ENCODE data around the gene CDNF.

The CDNF gene

DNA sequence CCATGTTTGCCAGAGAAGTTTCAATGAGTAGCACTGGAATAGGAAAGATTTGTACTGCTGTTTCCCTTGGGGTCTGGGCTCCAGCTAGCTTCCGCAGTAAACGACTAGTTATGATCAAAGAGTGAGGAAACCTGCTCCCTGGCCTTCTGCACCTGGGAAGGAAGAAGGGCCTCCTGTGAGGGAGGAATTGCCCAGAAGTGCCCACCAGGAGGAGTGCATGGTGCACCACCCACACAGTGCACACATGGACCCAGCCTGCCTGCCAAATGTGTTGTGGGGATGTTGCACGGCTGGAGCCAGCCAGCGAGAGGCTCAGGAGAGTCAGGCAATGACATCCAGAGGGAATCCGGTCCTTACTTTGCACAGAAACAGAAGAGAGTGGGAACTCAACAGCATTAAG is 36.1 kb downstream of the CDNF start:
- in situ Hi-C loops (cut with HindIII; ENCODE audit: low sequenced_read_pairs), result no loop called here

DNA sequence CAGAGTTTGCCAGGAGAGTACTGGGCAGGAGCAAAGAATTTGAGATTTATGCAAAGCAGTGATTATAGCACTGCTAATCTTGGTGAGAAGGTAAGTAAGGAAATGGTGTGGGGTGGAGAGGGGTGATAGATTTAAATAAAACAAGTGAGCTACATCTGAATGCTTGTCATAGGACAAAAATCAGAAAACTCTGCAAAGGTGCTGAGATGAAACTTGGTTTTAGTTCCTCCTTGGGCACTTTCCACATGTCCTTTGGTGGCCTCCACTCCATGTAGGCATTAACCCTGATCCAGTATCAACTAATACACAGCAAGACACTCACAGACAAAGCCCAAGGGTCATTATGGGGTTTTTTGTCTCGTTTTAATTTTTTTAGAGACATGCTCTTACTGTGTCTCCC is 37.4 kb downstream of the CDNF start:
- in situ Hi-C loops (cut with HindIII; ENCODE audit: low sequenced_read_pairs), result no loop called here

DNA sequence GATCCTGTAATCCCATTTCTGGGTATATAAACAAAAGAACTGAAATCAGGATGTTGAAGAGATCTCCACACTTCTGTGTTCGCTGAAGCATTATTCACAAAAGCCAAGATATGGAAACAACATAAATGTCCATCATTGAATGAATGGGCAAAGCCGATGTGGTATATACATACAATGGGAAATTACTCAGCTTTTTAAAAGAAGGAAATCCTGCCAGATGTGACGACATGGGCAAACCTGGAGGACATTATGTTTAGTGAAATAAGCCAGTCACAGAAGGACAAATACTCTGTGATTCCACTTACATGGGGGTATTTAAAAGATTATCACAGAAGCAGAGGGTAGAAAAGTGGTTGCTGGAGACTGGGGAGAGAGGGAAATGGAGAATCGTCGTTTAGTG is 39.2 kb downstream of the CDNF start:
- in situ Hi-C loops (cut with HindIII; ENCODE audit: low sequenced_read_pairs), result no loop called here

DNA sequence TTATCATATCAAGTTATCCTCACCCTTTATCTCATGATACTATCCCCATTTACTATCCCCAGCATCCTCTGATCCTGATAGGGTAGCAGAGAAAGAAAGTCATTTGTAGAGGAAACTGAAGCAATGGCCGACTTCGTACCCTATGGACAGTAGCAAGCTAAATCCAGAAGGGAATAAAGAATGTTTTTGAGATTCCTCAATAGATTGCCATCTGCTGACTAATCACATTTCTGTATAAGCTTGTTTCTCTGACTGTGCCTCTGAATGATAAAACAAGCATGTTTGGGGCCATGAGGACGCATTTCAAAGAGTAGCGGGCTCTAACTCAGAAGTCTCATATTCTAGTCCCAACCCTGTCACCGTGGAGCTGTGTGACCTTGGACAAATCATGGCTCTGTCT is 49.9 kb downstream of the CDNF start:
- in situ Hi-C loops (cut with HindIII; ENCODE audit: low sequenced_read_pairs), result no loop called here

DNA sequence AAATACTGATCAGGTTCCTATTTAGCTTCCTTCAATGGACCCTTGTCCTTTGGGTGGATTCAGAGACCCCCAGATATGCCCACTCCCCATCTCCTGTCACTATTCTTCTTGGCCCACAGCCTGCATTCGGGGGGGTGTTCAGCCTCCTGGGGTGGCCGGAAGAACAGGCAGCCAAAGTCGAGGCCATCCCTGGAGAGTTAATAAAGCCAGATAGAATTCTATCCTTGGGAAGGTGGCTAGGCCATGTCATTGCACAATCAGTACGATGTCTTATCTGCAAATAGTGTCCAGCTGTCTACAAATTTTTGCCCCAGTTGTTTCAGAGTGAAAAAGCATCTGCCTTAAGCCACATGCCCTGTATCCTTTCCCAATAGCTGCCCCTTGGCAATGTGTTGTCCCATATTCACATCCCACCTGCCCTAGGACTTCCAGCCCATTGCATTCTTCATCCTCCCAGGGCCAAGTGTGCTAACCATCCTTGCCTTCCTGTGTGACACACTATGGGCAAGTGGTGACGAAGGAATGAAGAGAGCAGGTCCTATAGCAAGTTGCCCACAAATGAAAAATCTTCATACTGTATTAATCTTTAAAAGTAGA is 53.3 kb downstream of the CDNF start:
- in situ Hi-C loops (cut with HindIII; ENCODE audit: low sequenced_read_pairs), result no loop called here

DNA sequence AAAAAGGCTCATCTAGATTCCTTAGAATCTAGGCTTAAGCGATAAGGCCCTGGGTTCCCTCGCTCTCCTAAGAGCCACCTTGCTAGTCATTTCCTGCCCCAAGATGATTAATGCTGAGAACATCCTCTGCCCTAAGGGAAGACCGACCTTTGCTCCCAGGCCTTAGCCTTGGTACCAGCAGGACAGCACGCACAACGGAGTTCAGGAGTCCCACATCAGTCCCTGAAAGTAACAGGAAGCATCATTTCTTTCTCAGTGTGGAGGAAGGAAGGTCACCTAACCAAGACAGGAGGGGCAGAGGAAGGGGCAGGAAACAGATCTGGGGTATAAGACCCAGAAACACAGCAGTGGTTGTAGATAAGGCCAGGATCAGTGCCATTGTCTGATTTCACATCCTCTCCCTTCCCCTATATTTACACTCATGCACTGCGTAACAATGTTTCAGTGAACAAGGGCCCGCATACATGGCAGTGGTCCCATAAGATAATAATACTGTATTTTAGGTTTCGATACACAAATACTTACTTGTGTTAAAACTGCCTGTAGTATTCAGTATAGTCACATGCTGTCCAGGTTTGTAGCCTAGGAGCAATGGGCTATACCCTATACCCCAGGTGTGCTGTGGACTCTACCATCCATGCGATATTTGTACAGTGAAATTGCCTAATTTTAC is 55.0 kb downstream of the CDNF start:
- in situ Hi-C loops (cut with HindIII; ENCODE audit: low sequenced_read_pairs), result no loop called here

DNA sequence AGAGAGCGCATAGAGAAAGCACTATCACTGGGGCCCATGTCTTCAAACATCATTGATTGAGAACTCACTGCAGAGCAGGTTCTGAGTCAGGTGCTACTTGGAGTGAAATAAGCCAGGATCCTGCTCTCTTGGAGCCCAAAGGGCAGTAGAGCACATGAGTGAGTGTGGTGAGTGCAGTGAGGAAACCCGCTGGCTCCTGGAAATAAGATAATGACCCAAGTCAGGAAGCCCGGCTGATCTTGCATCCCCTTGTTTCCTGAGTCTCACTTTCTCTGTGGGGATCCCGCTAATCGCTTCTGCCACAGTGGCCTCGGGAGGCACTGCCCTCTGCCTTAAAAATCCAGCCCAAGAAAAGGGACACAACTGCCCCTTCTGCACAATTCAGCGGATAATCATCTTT is 56.1 kb downstream of the CDNF start:
- in situ Hi-C loops (cut with HindIII; ENCODE audit: low sequenced_read_pairs), result no loop called here

DNA sequence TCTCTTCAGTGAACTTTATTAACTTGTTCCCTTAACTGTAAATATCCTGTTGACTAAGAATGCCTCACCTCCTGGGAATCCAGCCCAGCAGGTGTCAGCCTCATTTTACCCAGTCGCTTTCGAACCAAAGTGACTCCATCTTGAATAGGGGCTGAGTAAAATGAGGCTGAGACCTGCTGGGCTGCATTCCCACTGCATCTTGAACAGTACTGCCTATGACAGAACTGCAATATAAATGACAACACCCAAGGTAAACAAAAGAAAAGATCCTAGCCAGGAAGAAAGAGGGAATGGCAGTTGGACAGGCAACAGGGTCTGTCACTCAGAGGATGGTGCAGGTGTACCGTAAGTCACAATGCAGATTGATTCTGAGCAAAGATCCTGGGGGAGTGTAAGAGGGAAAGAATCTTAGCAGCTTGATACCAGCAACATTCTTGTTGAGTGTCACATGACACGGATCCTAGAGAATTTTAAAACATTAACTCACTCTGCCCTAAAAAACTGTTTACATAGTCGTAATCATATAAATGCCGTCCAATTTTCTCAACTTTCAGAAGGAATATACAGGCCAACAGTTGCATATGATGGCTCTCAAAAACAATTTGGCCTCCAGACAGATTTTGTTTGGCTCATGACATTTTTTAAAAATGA is 58.7 kb downstream of the CDNF start:
- in situ Hi-C loops (cut with HindIII; ENCODE audit: low sequenced_read_pairs), result no loop called here

DNA sequence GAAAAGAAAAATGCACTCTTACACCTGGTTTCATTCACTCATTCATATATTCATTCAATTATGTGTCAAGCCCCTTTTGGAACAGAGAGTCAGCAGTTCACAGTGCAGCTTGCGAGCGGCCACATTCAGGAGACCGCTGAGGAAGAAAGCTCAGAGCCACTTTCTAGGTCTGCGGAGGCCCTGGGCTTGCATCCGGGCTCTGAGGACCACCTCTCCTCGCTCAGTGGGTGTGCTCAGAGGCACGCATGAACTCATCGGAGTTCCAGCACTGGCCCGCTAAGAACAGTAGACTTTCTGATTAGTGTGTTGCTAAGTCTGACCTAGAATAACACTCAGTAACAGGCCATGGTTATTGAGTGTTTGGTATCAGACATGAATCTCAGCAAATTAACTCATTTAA is 61.3 kb downstream of the CDNF start:
- in situ Hi-C loops (cut with HindIII; ENCODE audit: low sequenced_read_pairs), result no loop called here

DNA sequence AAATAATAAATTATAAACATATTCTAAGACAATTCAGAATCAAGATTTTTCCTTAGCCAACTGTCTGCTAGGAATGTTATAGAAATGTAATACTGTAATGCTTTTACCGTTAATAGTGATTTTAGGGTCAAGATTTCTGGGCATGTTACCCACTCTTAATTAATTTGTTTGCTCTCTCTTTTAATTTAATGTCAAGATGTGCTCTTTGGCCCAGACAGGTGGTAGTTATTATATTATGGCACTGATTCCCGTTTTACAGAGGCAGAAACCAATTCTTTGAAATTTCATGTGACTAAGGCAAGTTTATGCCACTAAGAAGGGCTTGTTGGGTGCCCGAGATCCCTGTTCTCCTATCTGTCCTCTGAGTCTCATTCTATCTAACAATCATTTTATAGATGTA is 62.2 kb downstream of the CDNF start:
- in situ Hi-C loops (cut with HindIII; ENCODE audit: low sequenced_read_pairs), result no loop called here

DNA sequence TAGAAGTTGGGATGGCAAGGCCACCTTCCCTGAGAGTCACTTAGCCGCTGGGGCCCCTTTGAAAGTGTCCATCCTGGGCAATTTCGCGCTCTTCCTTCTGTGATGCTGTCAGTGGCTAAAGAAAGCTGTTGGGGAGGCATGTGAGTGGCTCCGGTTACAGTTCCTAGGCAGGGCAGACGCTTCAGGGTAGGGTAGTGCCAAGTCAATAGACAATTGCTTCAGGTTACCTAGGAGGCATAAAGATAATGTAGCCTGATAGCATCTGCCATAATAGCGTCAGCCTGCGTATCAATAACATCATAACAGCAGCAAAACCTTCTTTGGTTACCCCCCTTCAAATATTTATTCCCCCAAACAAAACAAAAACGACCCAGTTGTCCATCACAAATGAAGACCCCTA is 63.0 kb downstream of the CDNF start, which contains the start of gene FAM107B:
TSS of gene FAM107B (minus strand) at position 101 of the 400 bp plus-strand sequence. CDS start 234 bp downstream, outside the sequence.
- in situ Hi-C loops (cut with HindIII; ENCODE audit: low sequenced_read_pairs), result no loop called here

DNA sequence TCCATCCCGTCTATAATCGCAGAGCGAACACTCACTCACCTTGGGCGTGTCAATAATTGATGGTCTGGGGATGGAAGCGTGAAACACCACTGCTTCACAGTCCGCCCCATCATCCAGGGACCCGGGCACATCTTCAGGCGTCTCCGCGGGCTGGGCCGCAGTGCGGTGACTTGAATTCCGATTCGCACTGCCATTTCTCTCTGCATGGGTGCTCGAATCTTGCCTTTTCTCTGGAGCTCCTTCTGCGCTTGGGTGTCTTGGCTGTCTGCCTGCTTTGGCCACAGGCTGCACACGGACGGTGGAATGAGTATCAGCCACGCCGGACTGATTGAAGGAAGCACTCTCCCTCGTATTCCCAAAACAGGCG is 63.6 kb downstream of the CDNF start:
- in situ Hi-C loops (cut with HindIII; ENCODE audit: low sequenced_read_pairs), result no loop called here

DNA sequence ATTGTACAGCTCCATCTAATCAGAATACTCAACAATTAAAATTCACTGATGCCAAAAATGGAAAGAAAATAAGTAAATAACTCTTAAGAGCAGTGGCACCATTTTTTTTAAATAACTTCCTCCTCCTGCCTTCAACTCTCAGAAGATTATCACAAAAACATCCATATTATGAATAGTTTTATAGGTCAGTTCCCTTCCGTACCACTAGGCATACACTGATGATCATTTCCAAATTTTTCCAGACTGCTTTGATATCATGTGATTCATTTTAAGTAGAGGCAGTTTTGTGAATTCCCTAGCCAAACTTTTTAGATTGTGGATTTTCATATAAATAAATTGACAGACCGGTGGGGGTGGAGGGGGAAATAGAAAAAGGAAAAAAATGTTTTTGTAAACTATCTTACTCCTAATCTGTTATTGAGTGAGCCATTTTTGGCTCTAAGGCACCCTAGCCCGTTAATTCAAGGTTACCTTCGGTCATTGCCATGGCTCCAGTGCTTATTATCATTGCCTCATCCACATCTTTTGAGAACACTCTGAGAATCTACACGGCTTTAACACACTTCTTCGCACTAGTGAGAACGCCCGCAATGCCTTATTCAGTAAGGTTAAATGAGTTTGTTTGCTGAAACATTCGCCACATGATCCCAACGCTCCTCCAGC is 64.2 kb downstream of the CDNF start:
- in situ Hi-C loops (cut with HindIII; ENCODE audit: low sequenced_read_pairs), result no loop called here

DNA sequence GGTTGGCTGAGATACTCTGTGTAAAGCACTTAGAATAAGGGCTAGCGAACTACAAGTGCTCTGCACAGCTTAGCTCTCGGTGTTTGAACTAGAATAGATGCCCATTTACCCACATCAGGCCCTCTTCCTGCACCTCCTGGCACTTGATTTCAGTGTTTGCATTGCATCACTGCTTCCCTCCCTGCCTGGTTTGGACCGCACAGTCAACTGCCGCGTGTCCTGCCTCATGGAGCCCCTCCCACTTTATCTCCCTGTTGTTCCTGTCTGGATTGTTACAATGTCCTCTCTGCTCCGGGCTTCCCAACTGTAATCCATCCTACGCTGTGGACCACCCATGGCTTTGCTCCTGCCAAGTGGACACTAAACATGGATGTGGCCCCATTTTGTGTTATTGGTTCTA is 65.4 kb downstream of the CDNF start:
- in situ Hi-C loops (cut with HindIII; ENCODE audit: low sequenced_read_pairs), result no loop called here

DNA sequence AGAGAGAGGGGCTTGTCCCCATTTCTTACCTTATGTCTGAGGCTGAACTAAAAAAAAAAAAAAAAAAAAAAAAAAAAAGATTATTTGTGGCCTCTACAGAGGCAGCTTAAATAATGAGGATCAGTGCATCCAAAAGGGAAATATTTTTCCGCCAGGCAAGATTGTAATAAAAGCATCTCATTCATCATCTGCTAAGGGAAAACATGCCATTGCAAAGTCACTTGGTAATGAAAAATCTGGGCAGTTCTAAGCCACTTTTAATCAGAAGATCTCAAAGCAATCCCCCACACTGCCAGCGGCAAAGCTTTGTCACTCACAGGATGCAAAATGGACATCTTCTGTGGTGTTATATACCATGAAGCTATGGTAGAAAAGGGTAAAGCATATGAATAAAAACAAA is 66.9 kb downstream of the CDNF start:
- in situ Hi-C loops (cut with HindIII; ENCODE audit: low sequenced_read_pairs), result no loop called here
